Measurements from ENCODE around the gene CDK11B.
"Not testable (repeated sequence)": the region's sequence is repeated elsewhere in the genome, so short reads cannot be mapped to it uniquely, and the experiment has no call there.

The CDK11B gene

GRCh38 chr1:1597275-1597930, 61.4 kb downstream of the CDK11B start:
- no peak for FAIRE-seq

- no peak for FAIRE-seq
Measured at GRCh38 chr1:1596493-1597274, 62.1 kb downstream of the CDK11B start.

GRCh38 chr1:1595341-1595740, 63.5 kb downstream of the CDK11B start:
- FAIRE-seq = not testable (repeated sequence)

GRCh38 chr1:1594602-1595260, 64.1 kb downstream of the CDK11B start:
- no peak for FAIRE-seq

GRCh38 chr1:1593834-1594601, 64.8 kb downstream of the CDK11B start:
- no peak for FAIRE-seq

- FAIRE-seq = no peak
Measured at GRCh38 chr1:1591452-1591851, 67.4 kb downstream of the CDK11B start.

Measured in TTC549 (cell line).